ENCODE results near the gene MAP7D2. TPM values are rescaled to one million over a fixed set of nuclear protein-coding genes. Genes with fewer than 3 reads are reported as not detected.

Gene MAP7D2
- total RNA-seq, 1 donor from 2014 or later = not detected

GRCh38 chrX:20056704-20057103, 60.0 kb downstream of the MAP7D2 start:
- H3K9ac ChIP-seq (ENCODE audit: low read depth in 1 of 3, low read length in 3 of 3) = no peak overlapping the region

GRCh38 chrX:20053537-20053936, 63.2 kb downstream of the MAP7D2 start:
- peaks cover 0 to 3% (median 0%) of the 10 kb centered on the region in 3 donors for H3K27me3 ChIP-seq (ENCODE audit: control insufficient read depth in 3 of 3, insufficient read depth in 3 of 3, low read length in 3 of 3)
- H3K4me1 ChIP-seq (ENCODE audit: control insufficient read depth in 3 of 3, insufficient read depth in 3 of 3, low read length in 3 of 3) = no peaks in the 10 kb centered on the region
- no peak overlapping the region for H3K9ac ChIP-seq (ENCODE audit: low read depth in 1 of 3, low read length in 3 of 3)
- H3K9me3 ChIP-seq (ENCODE audit: control insufficient read depth in 3 of 3, low read length in 3 of 3) = no peaks in the 10 kb centered on the region
- no peaks in the 10 kb centered on the region for H3K36me3 ChIP-seq (ENCODE audit: control insufficient read depth in 3 of 3, insufficient read depth in 3 of 3, low read length in 3 of 3)
- no peak overlapping the region for H3K4me3 ChIP-seq (ENCODE audit: low read length in 3 of 3)
- no peak overlapping the region for H3K27ac ChIP-seq (ENCODE audit: low read depth, low read length)

More at GRCh38 chrX:20056704-20057103, 60.0 kb downstream of the MAP7D2 start:
- H3K9me3 ChIP-seq (ENCODE audit: control insufficient read depth in 3 of 3, low read length in 3 of 3) = no peaks in the 10 kb centered on the region
- H3K4me3 ChIP-seq (ENCODE audit: low read length in 3 of 3) = no peak overlapping the region
- no peaks in the 10 kb centered on the region for H3K4me1 ChIP-seq (ENCODE audit: control insufficient read depth in 3 of 3, insufficient read depth in 3 of 3, low read length in 3 of 3)
- H3K36me3 ChIP-seq (ENCODE audit: control insufficient read depth in 3 of 3, insufficient read depth in 3 of 3, low read length in 3 of 3) = no peaks in the 10 kb centered on the region
- peaks cover 0 to 3% (median 0%) of the 10 kb centered on the region in 3 donors for H3K27me3 ChIP-seq (ENCODE audit: control insufficient read depth in 3 of 3, insufficient read depth in 3 of 3, low read length in 3 of 3)
- H3K27ac ChIP-seq (ENCODE audit: low read depth, low read length) = no peak overlapping the region

GRCh38 chrX:20046864-20047263, 69.8 kb downstream of the MAP7D2 start:
- H3K9ac ChIP-seq (ENCODE audit: low read depth in 1 of 3, low read length in 3 of 3) = no peak overlapping the region
- H3K4me3 ChIP-seq (ENCODE audit: low read length in 3 of 3) = no peak overlapping the region
- no peak overlapping the region for H3K27ac ChIP-seq (ENCODE audit: low read depth, low read length)
- no peaks in the 10 kb centered on the region for H3K36me3 ChIP-seq (ENCODE audit: control insufficient read depth in 3 of 3, insufficient read depth in 3 of 3, low read length in 3 of 3)
- no peaks in the 10 kb centered on the region for H3K4me1 ChIP-seq (ENCODE audit: control insufficient read depth in 3 of 3, insufficient read depth in 3 of 3, low read length in 3 of 3)
- H3K27me3 ChIP-seq (ENCODE audit: control insufficient read depth in 3 of 3, insufficient read depth in 3 of 3, low read length in 3 of 3) = no peaks in the 10 kb centered on the region
- H3K9me3 ChIP-seq (ENCODE audit: control insufficient read depth in 3 of 3, low read length in 3 of 3) = no peaks in the 10 kb centered on the region

GRCh38 chrX:20046223-20046622, 70.5 kb downstream of the MAP7D2 start:
- Histone ChIP-seq H3K9me3 (ENCODE audit: control insufficient read depth in 3 of 3, low read length in 3 of 3) (no peaks in the 10 kb centered on the region), H3K36me3 (ENCODE audit: control insufficient read depth in 3 of 3, insufficient read depth in 3 of 3, low read length in 3 of 3) (no peaks in the 10 kb centered on the region), H3K4me1 (ENCODE audit: control insufficient read depth in 3 of 3, insufficient read depth in 3 of 3, low read length in 3 of 3) (no peaks in the 10 kb centered on the region), H3K27ac (ENCODE audit: low read depth, low read length) (no peak overlapping the region), H3K27me3 (ENCODE audit: control insufficient read depth in 3 of 3, insufficient read depth in 3 of 3, low read length in 3 of 3) (no peaks in the 10 kb centered on the region), H3K9ac (ENCODE audit: low read depth in 1 of 3, low read length in 3 of 3) (no peak overlapping the region), H3K4me3 (ENCODE audit: low read length in 3 of 3) (no peak overlapping the region)

GRCh38 chrX:20042221-20042620, 74.5 kb downstream of the MAP7D2 start:
- H3K9ac ChIP-seq (ENCODE audit: low read depth in 1 of 3, low read length in 3 of 3) = no peak overlapping the region
- no peaks in the 10 kb centered on the region for H3K27me3 ChIP-seq (ENCODE audit: control insufficient read depth in 3 of 3, insufficient read depth in 3 of 3, low read length in 3 of 3)
- no peaks in the 10 kb centered on the region for H3K4me1 ChIP-seq (ENCODE audit: control insufficient read depth in 3 of 3, insufficient read depth in 3 of 3, low read length in 3 of 3)
- H3K4me3 ChIP-seq (ENCODE audit: low read length in 3 of 3) = no peak overlapping the region
- H3K36me3 ChIP-seq (ENCODE audit: control insufficient read depth in 3 of 3, insufficient read depth in 3 of 3, low read length in 3 of 3) = no peaks in the 10 kb centered on the region
- no peak overlapping the region for H3K27ac ChIP-seq (ENCODE audit: low read depth, low read length)
- no peaks in the 10 kb centered on the region for H3K9me3 ChIP-seq (ENCODE audit: control insufficient read depth in 3 of 3, low read length in 3 of 3)

- H3K9ac ChIP-seq (ENCODE audit: low read depth in 1 of 3, low read length in 3 of 3) = no peak overlapping the region
- H3K9me3 ChIP-seq (ENCODE audit: control insufficient read depth in 3 of 3, low read length in 3 of 3) = no peaks in the 10 kb centered on the region
- H3K4me1 ChIP-seq (ENCODE audit: control insufficient read depth in 3 of 3, insufficient read depth in 3 of 3, low read length in 3 of 3) = no peaks in the 10 kb centered on the region
- no peak overlapping the region for H3K4me3 ChIP-seq (ENCODE audit: low read length in 3 of 3)
- no peaks in the 10 kb centered on the region for H3K27me3 ChIP-seq (ENCODE audit: control insufficient read depth in 3 of 3, insufficient read depth in 3 of 3, low read length in 3 of 3)
- no peak overlapping the region for H3K27ac ChIP-seq (ENCODE audit: low read depth, low read length)
- no peaks in the 10 kb centered on the region for H3K36me3 ChIP-seq (ENCODE audit: control insufficient read depth in 3 of 3, insufficient read depth in 3 of 3, low read length in 3 of 3)
These were observed 77.7 kb downstream of the MAP7D2 start for GRCh38 chrX:20038966-20039365.

GRCh38 chrX:20037186-20037585, 79.5 kb downstream of the MAP7D2 start:
- Histone ChIP-seq H3K9me3 (ENCODE audit: control insufficient read depth in 3 of 3, low read length in 3 of 3) (no peaks in the 10 kb centered on the region), H3K27me3 (ENCODE audit: control insufficient read depth in 3 of 3, insufficient read depth in 3 of 3, low read length in 3 of 3) (no peaks in the 10 kb centered on the region), H3K36me3 (ENCODE audit: control insufficient read depth in 3 of 3, insufficient read depth in 3 of 3, low read length in 3 of 3) (no peaks in the 10 kb centered on the region), H3K27ac (ENCODE audit: low read depth, low read length) (no peak overlapping the region), H3K4me1 (ENCODE audit: control insufficient read depth in 3 of 3, insufficient read depth in 3 of 3, low read length in 3 of 3) (no peaks in the 10 kb centered on the region), H3K4me3 (ENCODE audit: low read length in 3 of 3) (no peak overlapping the region), H3K9ac (ENCODE audit: low read depth in 1 of 3, low read length in 3 of 3) (no peak overlapping the region)

- Histone ChIP-seq H3K4me3 (ENCODE audit: low read length in 3 of 3) (no peak overlapping the region), H3K36me3 (ENCODE audit: control insufficient read depth in 3 of 3, insufficient read depth in 3 of 3, low read length in 3 of 3) (no peaks in the 10 kb centered on the region), H3K4me1 (ENCODE audit: control insufficient read depth in 3 of 3, insufficient read depth in 3 of 3, low read length in 3 of 3) (no peaks in the 10 kb centered on the region), H3K9ac (ENCODE audit: low read depth in 1 of 3, low read length in 3 of 3) (no peak overlapping the region), H3K27me3 (ENCODE audit: control insufficient read depth in 3 of 3, insufficient read depth in 3 of 3, low read length in 3 of 3) (no peaks in the 10 kb centered on the region), H3K27ac (ENCODE audit: low read depth, low read length) (no peak overlapping the region), H3K9me3 (ENCODE audit: control insufficient read depth in 3 of 3, low read length in 3 of 3) (no peaks in the 10 kb centered on the region)
These were observed 84.5 kb downstream of the MAP7D2 start for GRCh38 chrX:20032201-20032600.

GRCh38 chrX:20029728-20030127, 87.0 kb downstream of the MAP7D2 start:
- no peak overlapping the region for H3K4me3 ChIP-seq (ENCODE audit: low read length in 3 of 3)
- no peaks in the 10 kb centered on the region for H3K9me3 ChIP-seq (ENCODE audit: control insufficient read depth in 3 of 3, low read length in 3 of 3)
- H3K36me3 ChIP-seq (ENCODE audit: control insufficient read depth in 3 of 3, insufficient read depth in 3 of 3, low read length in 3 of 3) = no peaks in the 10 kb centered on the region
- H3K9ac ChIP-seq (ENCODE audit: low read depth in 1 of 3, low read length in 3 of 3) = no peak overlapping the region
- H3K27me3 ChIP-seq (ENCODE audit: control insufficient read depth in 3 of 3, insufficient read depth in 3 of 3, low read length in 3 of 3) = no peaks in the 10 kb centered on the region
- no peaks in the 10 kb centered on the region for H3K4me1 ChIP-seq (ENCODE audit: control insufficient read depth in 3 of 3, insufficient read depth in 3 of 3, low read length in 3 of 3)
- H3K27ac ChIP-seq (ENCODE audit: low read depth, low read length) = no peak overlapping the region

- no peaks in the 10 kb centered on the region for H3K4me1 ChIP-seq (ENCODE audit: control insufficient read depth in 3 of 3, insufficient read depth in 3 of 3, low read length in 3 of 3)
- no peaks in the 10 kb centered on the region for H3K27me3 ChIP-seq (ENCODE audit: control insufficient read depth in 3 of 3, insufficient read depth in 3 of 3, low read length in 3 of 3)
- H3K27ac ChIP-seq (ENCODE audit: low read depth, low read length) = no peak overlapping the region
- H3K9ac ChIP-seq (ENCODE audit: low read depth in 1 of 3, low read length in 3 of 3) = no peak overlapping the region
- no peaks in the 10 kb centered on the region for H3K9me3 ChIP-seq (ENCODE audit: control insufficient read depth in 3 of 3, low read length in 3 of 3)
- H3K36me3 ChIP-seq (ENCODE audit: control insufficient read depth in 3 of 3, insufficient read depth in 3 of 3, low read length in 3 of 3) = no peaks in the 10 kb centered on the region
- no peak overlapping the region for H3K4me3 ChIP-seq (ENCODE audit: low read length in 3 of 3)
These were observed 88.1 kb downstream of the MAP7D2 start for GRCh38 chrX:20028588-20028987.

GRCh38 chrX:20026278-20026677, 90.4 kb downstream of the MAP7D2 start:
- H3K27me3 ChIP-seq (ENCODE audit: control insufficient read depth in 3 of 3, insufficient read depth in 3 of 3, low read length in 3 of 3) = no peaks in the 10 kb centered on the region

More at GRCh38 chrX:20026278-20026677, 90.4 kb downstream of the MAP7D2 start:
- no peaks in the 10 kb centered on the region for H3K36me3 ChIP-seq (ENCODE audit: control insufficient read depth in 3 of 3, insufficient read depth in 3 of 3, low read length in 3 of 3)
- no peak overlapping the region for H3K4me3 ChIP-seq (ENCODE audit: low read length in 3 of 3)
- no peak overlapping the region for H3K27ac ChIP-seq (ENCODE audit: low read depth, low read length)
- H3K4me1 ChIP-seq (ENCODE audit: control insufficient read depth in 3 of 3, insufficient read depth in 3 of 3, low read length in 3 of 3) = no peaks in the 10 kb centered on the region
- H3K9me3 ChIP-seq (ENCODE audit: control insufficient read depth in 3 of 3, low read length in 3 of 3) = no peaks in the 10 kb centered on the region
- H3K9ac ChIP-seq (ENCODE audit: low read depth in 1 of 3, low read length in 3 of 3) = no peak overlapping the region
